LNCaP clone FGC (cell line): ENCODE measurements around the gene CNIH3.
"Not testable (repeated sequence)": the region's sequence is repeated elsewhere in the genome, so short reads cannot be mapped to it uniquely, and the experiment has no call there.

Source experiments
- DNase-seq: peaks from one replicate; pipeline ENCODE4 v3.0.0-alpha.2; 2011; ENCODE audit warnings: low read depth
- H3K4me3 ChIP-seq: 2 replicates; pipeline ENCODE4 v1.5.1; 2011; ENCODE audit warnings: mild to moderate bottlenecking, low read depth, low read length, control low read depth
- CTCF ChIP-seq: IDR thresholded peaks from 2 replicates; pipeline ENCODE4 v1.5.1; 2012; ENCODE audit warnings: mild to moderate bottlenecking; ENCODE audit not compliant: control insufficient read depth, insufficient read depth; ENCODE audit errors: extremely low read depth

Gene CNIH3

GRCh38 chr1:224615861-224616755 lies at the start of gene CNIH3:
CNIH3 (plus strand) TSS chr1:224616317; CDS start chr1:224617175, 858 bp downstream.
- TF ChIP-seq CTCF, result no peak
- no peak for DNase-seq
- H3K4me3 ChIP-seq, result peak within 1 kb of the TSS; percentile 45

GRCh38 chr1:224566492-224566891 lies 49.6 kb upstream of the CNIH3 start:
- not testable (repeated sequence) for DNase-seq, H3K4me3 ChIP-seq

- no peak for TF ChIP-seq CTCF
- no peak overlapping the region for H3K4me3 ChIP-seq
- no peak for DNase-seq
Observed at GRCh38 chr1:224569276-224569675, 46.8 kb upstream of the CNIH3 start.

- not testable (repeated sequence) for DNase-seq, H3K4me3 ChIP-seq
Observed at GRCh38 chr1:224571975-224572374, 44.1 kb upstream of the CNIH3 start.

- H3K4me3 ChIP-seq, result no peak overlapping the region
- TF ChIP-seq CTCF, result no peak
- no peak for DNase-seq
Observed at GRCh38 chr1:224579526-224579925, 36.6 kb upstream of the CNIH3 start.

- no peak for TF ChIP-seq CTCF
- DNase-seq, result no peak
- no peak overlapping the region for H3K4me3 ChIP-seq
Observed at GRCh38 chr1:224580006-224580405, 36.1 kb upstream of the CNIH3 start.

- no peak for DNase-seq
- no peak overlapping the region for H3K4me3 ChIP-seq
- TF ChIP-seq CTCF, result no peak
Observed at GRCh38 chr1:224582041-224582440, 34.1 kb upstream of the CNIH3 start.

GRCh38 chr1:224583774-224584173 lies 32.3 kb upstream of the CNIH3 start:
- TF ChIP-seq CTCF, result no peak
- DNase-seq, result no peak
- H3K4me3 ChIP-seq, result no peak overlapping the region
